Measurements from ENCODE around the gene WDR89. TPM values are rescaled to one million over a fixed set of nuclear protein-coding genes. Genes with fewer than 3 reads are reported as not detected.

Gene WDR89
- total RNA-seq, 2 experiments from 2014 or later, result 14.7 to 27.9 TPM

DNA sequence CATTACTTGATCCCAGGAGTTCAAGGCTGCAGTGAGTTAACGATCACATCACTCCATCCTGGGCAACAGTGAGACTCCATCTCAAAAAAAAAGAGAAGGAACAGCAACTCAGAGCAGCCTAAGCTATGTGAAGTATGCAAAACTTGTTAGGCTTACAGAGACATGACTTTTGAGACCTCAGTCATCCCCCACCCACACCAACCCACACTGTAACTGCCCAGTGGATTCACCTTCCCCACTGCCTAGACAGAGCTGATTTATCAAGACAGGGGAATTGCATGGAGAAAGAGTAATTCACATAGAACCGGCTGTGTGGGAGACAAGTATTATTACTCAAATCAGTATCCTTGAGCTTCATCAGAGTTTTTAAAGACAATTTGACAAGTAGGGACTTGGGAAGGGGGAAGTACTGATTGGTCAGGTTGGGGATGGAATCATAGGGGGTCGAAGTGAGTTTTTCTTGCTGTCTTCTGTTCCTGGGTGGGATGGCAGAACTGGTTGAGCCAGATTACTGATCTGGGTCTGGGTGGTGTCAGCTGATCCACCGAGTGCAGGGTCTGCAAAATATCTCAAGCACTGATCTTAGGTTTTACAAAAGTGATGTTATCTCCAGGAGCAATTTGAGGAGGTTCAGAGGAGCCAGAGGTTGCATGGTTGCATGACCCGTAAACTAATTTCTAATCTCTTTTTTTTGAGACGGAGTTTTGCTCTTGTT lies 6.2 kb upstream of the WDR89 start:
- Histone ChIP-seq H3K4me1 (ENCODE audit: insufficient read depth, low read length, poor library complexity, severe bottlenecking) (peaks cover 6% of the 10 kb centered on the region), H3K27ac (ENCODE audit: low read depth, low read length, poor library complexity, severe bottlenecking) (no peak overlapping the region), H3K4me2 (ENCODE audit: low read length) (no peak overlapping the region), H3K79me2 (ENCODE audit: insufficient read depth, low read depth, low read length) (peaks cover 6% of the 10 kb centered on the region; the same call in 1 of the 2 replicates), H3K36me3 (ENCODE audit: insufficient read depth, low read length) (no peaks in the 10 kb centered on the region), H3K9me3 (ENCODE audit: low read length) (no peaks in the 10 kb centered on the region), H4K20me1 (ENCODE audit: insufficient read depth, low read length) (no peaks in the 10 kb centered on the region), H3K9me2 (ENCODE audit: insufficient read depth, low read length) (no peaks in the 10 kb centered on the region), H3K4me3 (ENCODE audit: low read depth, low read length, poor library complexity, severe bottlenecking) (no peak overlapping the region), H2AFZ (ENCODE audit: low read length) (no peak overlapping the region)
- intact Hi-C loops (cut with micrococcal nuclease; ENCODE audit: unreplicated experiment), result no loop called here
- TF ChIP-seq, protein P1, sequence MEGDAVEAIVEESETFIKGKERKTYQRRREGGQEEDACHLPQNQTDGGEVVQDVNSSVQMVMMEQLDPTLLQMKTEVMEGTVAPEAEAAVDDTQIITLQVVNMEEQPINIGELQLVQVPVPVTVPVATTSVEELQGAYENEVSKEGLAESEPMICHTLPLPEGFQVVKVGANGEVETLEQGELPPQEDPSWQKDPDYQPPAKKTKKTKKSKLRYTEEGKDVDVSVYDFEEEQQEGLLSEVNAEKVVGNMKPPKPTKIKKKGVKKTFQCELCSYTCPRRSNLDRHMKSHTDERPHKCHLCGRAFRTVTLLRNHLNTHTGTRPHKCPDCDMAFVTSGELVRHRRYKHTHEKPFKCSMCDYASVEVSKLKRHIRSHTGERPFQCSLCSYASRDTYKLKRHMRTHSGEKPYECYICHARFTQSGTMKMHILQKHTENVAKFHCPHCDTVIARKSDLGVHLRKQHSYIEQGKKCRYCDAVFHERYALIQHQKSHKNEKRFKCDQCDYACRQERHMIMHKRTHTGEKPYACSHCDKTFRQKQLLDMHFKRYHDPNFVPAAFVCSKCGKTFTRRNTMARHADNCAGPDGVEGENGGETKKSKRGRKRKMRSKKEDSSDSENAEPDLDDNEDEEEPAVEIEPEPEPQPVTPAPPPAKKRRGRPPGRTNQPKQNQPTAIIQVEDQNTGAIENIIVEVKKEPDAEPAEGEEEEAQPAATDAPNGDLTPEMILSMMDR (conservative IDR thresholded peaks at IDR 0.05; ENCODE audit: low read length), result no peak
- no peak for TF ChIP-seq EZH2phosphoT487 (IDR thresholded peaks at IDR 0.05; ENCODE audit: borderline replicate concordance, low read depth, low read length)
- DNase-seq (ENCODE audit: low spot score), result no peak
- ChIA-PET CTCF (ENCODE audit: unreplicated experiment) (interaction anchor here (1.1 kb wide), 1 partner anchor 15 kb away, joined by 3 read pairs; no protein-coding TSS in a partner anchor), POLR2A (interaction anchor here (0.6 to 1.6 kb wide), 4 partner anchors 18 to 1161 kb away, joined by 3 to 5 read pairs (median 3); no protein-coding TSS in a partner anchor)
- no TSS peak for BruUV-seq (replicated peaks)

DNA sequence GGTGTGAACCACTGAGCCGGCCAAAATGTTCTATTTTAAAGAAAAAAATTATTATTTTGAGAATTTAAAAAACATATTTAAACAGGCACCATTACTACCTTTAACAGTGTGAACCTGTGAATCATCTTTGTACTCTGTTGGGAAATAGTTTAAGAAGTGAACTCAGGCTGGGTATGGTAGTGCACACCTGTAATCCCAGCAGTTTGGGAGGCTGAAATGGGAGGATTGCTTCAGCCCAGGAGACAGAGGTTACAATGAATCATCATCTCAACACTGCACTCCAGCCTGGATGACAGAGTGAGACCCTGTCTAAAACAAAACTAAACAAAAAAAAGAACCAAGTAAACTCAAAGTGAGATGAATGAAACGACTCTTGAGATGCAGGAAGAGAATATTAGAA lies 3.1 kb upstream of the WDR89 start:
- Histone ChIP-seq H3K4me1 (ENCODE audit: insufficient read depth, low read length, poor library complexity, severe bottlenecking) (peaks cover 17% of the 10 kb centered on the region), H3K9me2 (ENCODE audit: insufficient read depth, low read length) (no peaks in the 10 kb centered on the region), H3K79me2 (ENCODE audit: insufficient read depth, low read depth, low read length) (peaks cover 25% of the 10 kb centered on the region), H3K36me3 (ENCODE audit: insufficient read depth, low read length) (peaks cover 4% of the 10 kb centered on the region; the same call in 1 of the 2 replicates), H2AFZ (ENCODE audit: low read length) (no peak overlapping the region), H3K9me3 (ENCODE audit: low read length) (no peaks in the 10 kb centered on the region), H3K4me2 (ENCODE audit: low read length) (no peak overlapping the region), H4K20me1 (ENCODE audit: insufficient read depth, low read length) (no peaks in the 10 kb centered on the region), H3K27ac (ENCODE audit: low read depth, low read length, poor library complexity, severe bottlenecking) (no peak overlapping the region), H3K4me3 (ENCODE audit: low read depth, low read length, poor library complexity, severe bottlenecking) (no peak overlapping the region)
- CTCF ChIA-PET (ENCODE audit: unreplicated experiment), result no interaction called here
- POLR2A ChIA-PET, result interaction anchor here (1.0 to 1.5 kb wide), 3 partner anchors 41 to 83 kb away, joined by 3 to 4 read pairs (median 3); partner anchors contain the start of gene SGPP1
- TF ChIP-seq, protein P1 (conservative IDR thresholded peaks at IDR 0.05; ENCODE audit: low read length), result no peak
- TF ChIP-seq EZH2phosphoT487 (IDR thresholded peaks at IDR 0.05; ENCODE audit: borderline replicate concordance, low read depth, low read length), result no peak
- intact Hi-C loops (cut with micrococcal nuclease; ENCODE audit: unreplicated experiment), result no loop called here
- no peak for DNase-seq (ENCODE audit: low spot score)
- no TSS peak for BruUV-seq (replicated peaks)
